HepG2 (cell line): ENCODE results near the gene MFRP. TPM values are rescaled to one million over a fixed set of nuclear protein-coding genes. Genes with fewer than 3 reads are reported as not detected.

Experiments
- BRF2 ChIP-seq: sonication (generic); formaldehyde crosslinking; IDR thresholded peaks from 2 replicates; pipeline ENCODE4 v1.8.1; 2022; ENCODE audit warnings: mild to moderate bottlenecking, missing genetic modification reagents
- GLI4 ChIP-seq: sonication (generic); formaldehyde crosslinking; IDR thresholded peaks from 2 replicates; pipeline ENCODE4 v1.5.1; 2020; ENCODE audit warnings: missing genetic modification reagents, mild to moderate bottlenecking, moderate library complexity, borderline replicate concordance
- KDM3A ChIP-seq: IDR thresholded peaks from 2 replicates; pipeline ENCODE4 v1.6.1; 2018; ENCODE audit warnings: low read depth, missing compliant biosample characterization
- MAFF ChIP-seq: IDR thresholded peaks from 2 replicates; pipeline ENCODE4 v1.6.1; 2011; ENCODE audit warnings: low read depth, low read length, improper control_type of control experiment
- NCOA2 ChIP-seq: sonication (generic); formaldehyde crosslinking; IDR thresholded peaks from 2 replicates; pipeline ENCODE4 v1.8.0; 2022; ENCODE audit warnings: inconsistent platforms
- NR2C2 ChIP-seq: sonication (generic); formaldehyde crosslinking; IDR thresholded peaks from 2 replicates; pipeline ENCODE4 v1.4.0; 2020; ENCODE audit warnings: missing genetic modification reagents, mild to moderate bottlenecking, moderate library complexity, borderline replicate concordance
- PREB ChIP-seq: sonication (generic); formaldehyde crosslinking; IDR thresholded peaks from 2 replicates; pipeline ENCODE4 v1.4.0; 2020; ENCODE audit warnings: missing genetic modification reagents
- STAT6 ChIP-seq: sonication (generic); formaldehyde crosslinking; IDR thresholded peaks from 2 replicates; pipeline ENCODE4 v1.4.0; 2020; ENCODE audit warnings: missing genetic modification reagents, mild to moderate bottlenecking, borderline replicate concordance
- USF2 ChIP-seq, 2 experiments: sonication (generic) in 1 of 2; formaldehyde crosslinking in 1 of 2; IDR thresholded peaks; 2 replicates each; pipeline versions ENCODE4 v1.5.1 to v1.6.1; 2011 to 2020; ENCODE audit warnings: borderline replicate concordance in 1 of 2, low read depth in 1 of 2, low read length in 1 of 2, mild to moderate bottlenecking in 1 of 2, missing genetic modification reagents in 1 of 2, moderate library complexity in 1 of 2
- ZBTB26 ChIP-seq: IDR thresholded peaks from 2 replicates; pipeline ENCODE4 v1.6.1; 2016; ENCODE audit warnings: missing compliant biosample characterization, missing genetic modification reagents, borderline replicate concordance
- ZMYM4 ChIP-seq: sonication (generic); formaldehyde crosslinking; IDR thresholded peaks from 2 replicates; pipeline ENCODE4 v1.8.1; 2023; ENCODE audit warnings: mild to moderate bottlenecking, missing genetic modification reagents
- ZNF124 ChIP-seq: sonication (generic); formaldehyde crosslinking; IDR thresholded peaks from 2 replicates; pipeline ENCODE4 v1.4.0; 2020; ENCODE audit warnings: missing genetic modification reagents
- ZNF263 ChIP-seq: sonication (generic); formaldehyde crosslinking; IDR thresholded peaks from 2 replicates; pipeline ENCODE4 v1.4.0; 2020; ENCODE audit warnings: missing genetic modification reagents
- ZNF335 ChIP-seq: sonication (generic); formaldehyde crosslinking; IDR thresholded peaks from 2 replicates; pipeline ENCODE4 v1.4.0; 2020; ENCODE audit warnings: missing genetic modification reagents
- ZNF430 ChIP-seq: sonication (generic); formaldehyde crosslinking; IDR thresholded peaks from 2 replicates; pipeline ENCODE4 v1.9.0; 2021; ENCODE audit warnings: mild to moderate bottlenecking, missing genetic modification reagents
- ZSCAN9 ChIP-seq: IDR thresholded peaks from 2 replicates; pipeline ENCODE4 v1.6.1; 2016; ENCODE audit warnings: borderline replicate concordance
- polyA plus RNA-seq, 8 experiments: library from polyadenylated mRNA; depleted of rRNA in 3 of 8; stranded (reverse) in 7 of 8; unstranded in 1 of 8; fragments of >200 nt; fragmentation: Illumina TruSeq in 4 of 8; extraction: Trizol in 4 of 8; gene quantifications; 2 replicates each; pipeline versions ENCODE4 v1.2.1 to v1.2.3, GENCODE V29; 2011 to 2016; ENCODE audit warnings: low read depth in 4 of 8, missing spikeins in 1 of 8, mixed read lengths in 1 of 8; ENCODE audit not compliant: insufficient read depth in 1 of 8
- total RNA-seq, 5 experiments: library from RNA; depleted of rRNA; stranded (reverse); fragments of >200 nt; fragmentation: Illumina TruSeq; extraction: Trizol; gene quantifications; 2 replicates each; pipeline ENCODE4 v1.2.3, GENCODE V29; 2016; ENCODE audit warnings: low read depth in 1 of 5

The MFRP gene
- total and polyA plus RNA-seq, 2 of the 13 experiments (the other 11 are each of a cell fraction or from before 2014, with no cell fraction given): not detected

- TF ChIP-seq USF2 (IDR thresholded peaks at IDR 0.05; ENCODE audit: low read depth, low read length) (peak; percentile 80), USF2 (CRISPR knock-in tag; IDR thresholded peaks at IDR 0.05; ENCODE audit: borderline replicate concordance) (peak; percentile 93; the same call in 1 of the 2 replicates), ZBTB26 (CRISPR knock-in tag) (peak; percentile 50; the same call in 1 of the 2 replicates), NCOA2 (CRISPR knock-in tag) (peak; percentile 78), GLI4 (CRISPR knock-in tag) (no peak; the same call in 1 of the 2 replicates), ZNF263 (peak; percentile 30; the same call in 1 of the 2 replicates), NR2C2 (CRISPR knock-in tag) (peak; percentile 84), ZSCAN9 (CRISPR knock-in tag) (peak; percentile 58; the same call in 1 of the 2 replicates), ZNF335 (CRISPR knock-in tag) (no peak; the same call in 1 of the 2 replicates), ZNF430 (peak; percentile 78; the same call in 1 of the 2 replicates), ZMYM4 (peak; percentile 90), ZNF124 (peak; percentile 42; the same call in 1 of the 2 replicates), KDM3A (CRISPR knock-in tag) (peak; percentile 52; the same call in 1 of the 2 replicates), BRF2 (CRISPR knock-in tag) (0 out of 2 replicates have a peak, but pooled peaks have one; percentile 37), MAFF (peak; percentile 90), PREB (0 out of 2 replicates have a peak, but pooled peaks have one; percentile 40), STAT6 (CRISPR knock-in tag) (peak; percentile 91; the same call in 1 of the 2 replicates)
These were observed 21.9 kb upstream of the MFRP start (continued) for GRCh38 chr11:119368121-119369034.
